ENCODE results near the gene PREP.

DNA sequence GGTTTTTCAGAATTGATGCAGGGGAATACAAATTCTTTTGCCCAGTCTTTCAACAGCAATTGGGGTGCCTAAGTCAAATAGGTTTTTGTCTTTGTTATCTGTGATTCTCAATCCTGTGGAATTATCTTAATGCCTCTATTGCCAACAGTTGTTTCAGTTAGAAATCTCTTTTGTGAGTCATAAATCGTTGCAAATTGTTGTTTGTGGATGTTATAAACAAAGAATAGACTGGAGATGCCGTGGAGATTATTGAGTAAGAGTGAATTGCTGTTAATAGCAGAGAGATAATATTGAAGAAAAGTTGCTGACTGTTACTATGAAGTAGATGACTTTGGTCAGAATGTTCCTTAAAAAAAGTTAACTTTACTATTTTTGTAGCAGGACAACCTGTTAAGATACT lies 159.4 kb downstream of the PREP start:
- TF ChIP-seq, protein P1, sequence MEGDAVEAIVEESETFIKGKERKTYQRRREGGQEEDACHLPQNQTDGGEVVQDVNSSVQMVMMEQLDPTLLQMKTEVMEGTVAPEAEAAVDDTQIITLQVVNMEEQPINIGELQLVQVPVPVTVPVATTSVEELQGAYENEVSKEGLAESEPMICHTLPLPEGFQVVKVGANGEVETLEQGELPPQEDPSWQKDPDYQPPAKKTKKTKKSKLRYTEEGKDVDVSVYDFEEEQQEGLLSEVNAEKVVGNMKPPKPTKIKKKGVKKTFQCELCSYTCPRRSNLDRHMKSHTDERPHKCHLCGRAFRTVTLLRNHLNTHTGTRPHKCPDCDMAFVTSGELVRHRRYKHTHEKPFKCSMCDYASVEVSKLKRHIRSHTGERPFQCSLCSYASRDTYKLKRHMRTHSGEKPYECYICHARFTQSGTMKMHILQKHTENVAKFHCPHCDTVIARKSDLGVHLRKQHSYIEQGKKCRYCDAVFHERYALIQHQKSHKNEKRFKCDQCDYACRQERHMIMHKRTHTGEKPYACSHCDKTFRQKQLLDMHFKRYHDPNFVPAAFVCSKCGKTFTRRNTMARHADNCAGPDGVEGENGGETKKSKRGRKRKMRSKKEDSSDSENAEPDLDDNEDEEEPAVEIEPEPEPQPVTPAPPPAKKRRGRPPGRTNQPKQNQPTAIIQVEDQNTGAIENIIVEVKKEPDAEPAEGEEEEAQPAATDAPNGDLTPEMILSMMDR (IDR thresholded peaks at IDR 0.05): no peak
- no peak for TF ChIP-seq POLR2A (IDR thresholded peaks at IDR 0.05)
